GM18867 (cell line): ENCODE data around the gene C6orf163.

Experiments
- ATAC-seq: cut with Tn5 transposase; IDR thresholded peaks from one replicate; pipeline ENCODE4 v1.9.1; 2021; ENCODE audit warnings: mild to moderate bottlenecking, moderate library complexity; ENCODE audit not compliant: unreplicated experiment

Gene C6orf163

GRCh38 chr6:87408721-87409155 is 64.1 kb downstream of the C6orf163 start:
- no peak for ATAC-seq
